Suppressor macrophage treated with lipopolysaccharide for 1 hour (primary cell): ENCODE data around the gene SENP3.

Experiments used
- DNase-seq, 3 donors: peaks; one replicate each; pipeline ENCODE4 v3.0.0-alpha.2; 2020 to 2022

The SENP3 gene

GRCh38 chr17:7577327-7578199, 15.8 kb downstream of the SENP3 start:
- no peak for DNase-seq

GRCh38 chr17:7579001-7579833, 17.5 kb downstream of the SENP3 start, which contains the start of gene CD68:
CD68 (plus strand) TSS chr17:7579638; CDS start chr17:7579678, 40 bp downstream.
- DNase-seq: peak; percentile 95 to 99 (median 98)

- peak; percentile 48 to 64 (median 49) for DNase-seq
Observed at GRCh38 chr17:7579834-7580603, 18.3 kb downstream of the SENP3 start.

- DNase-seq: peak; percentile 34 to 48 (median 46)
Observed at GRCh38 chr17:7580604-7581575, 19.2 kb downstream of the SENP3 start.

- no peak for DNase-seq
Observed at GRCh38 chr17:7582396-7583252, 20.9 kb downstream of the SENP3 start.

GRCh38 chr17:7583253-7584109, 21.8 kb downstream of the SENP3 start, which contains the start of gene MPDU1:
MPDU1 (plus strand) TSS chr17:7583852; CDS start chr17:7583863, 11 bp downstream.
- DNase-seq: peak; percentile 97 to 99 (median 99)

GRCh38 chr17:7586673-7587419, 25.1 kb downstream of the SENP3 start:
- no peak for DNase-seq

GRCh38 chr17:7587420-7588151, 25.9 kb downstream of the SENP3 start:
- DNase-seq: peak in 2 of 3 donors; percentile 49 to 52

- DNase-seq: no peak
Observed at GRCh38 chr17:7588553-7589203, 27.0 kb downstream of the SENP3 start.

GRCh38 chr17:7589204-7589868, 27.6 kb downstream of the SENP3 start:
- DNase-seq: peak; percentile 87 to 92 (median 89)

GRCh38 chr17:7589891-7590691, 28.4 kb downstream of the SENP3 start, which contains the start of gene SOX15:
SOX15 (minus strand) TSS chr17:7590094; CDS start chr17:7589676, 418 bp downstream.
- DNase-seq: no peak

GRCh38 chr17:7590743-7591142, 29.0 kb downstream of the SENP3 start:
- no peak for DNase-seq

GRCh38 chr17:7591596-7591995, 29.9 kb downstream of the SENP3 start:
- no peak for DNase-seq

GRCh38 chr17:7592422-7593021, 30.8 kb downstream of the SENP3 start:
- DNase-seq: no peak

GRCh38 chr17:7593296-7593695, 31.6 kb downstream of the SENP3 start:
- no peak for DNase-seq
